Astrocyte (in vitro differentiated cells and primary cell): ENCODE results near the gene PLB1.

Source experiments
- EZH2 ChIP-seq: IDR thresholded peaks from 2 replicates; pipeline ENCODE4 v1.6.1; 2012; ENCODE audit warnings: mild to moderate bottlenecking, low read length, inconsistent platforms; ENCODE audit not compliant: insufficient read depth
- TF ChIP-seq, protein P1 (sequence below): IDR thresholded peaks from 2 replicates; pipeline ENCODE4 v1.5.1; 2011; ENCODE audit warnings: low read depth, mild to moderate bottlenecking, inconsistent platforms, low read length, moderate library complexity; ENCODE audit not compliant: insufficient read depth

DNA sequence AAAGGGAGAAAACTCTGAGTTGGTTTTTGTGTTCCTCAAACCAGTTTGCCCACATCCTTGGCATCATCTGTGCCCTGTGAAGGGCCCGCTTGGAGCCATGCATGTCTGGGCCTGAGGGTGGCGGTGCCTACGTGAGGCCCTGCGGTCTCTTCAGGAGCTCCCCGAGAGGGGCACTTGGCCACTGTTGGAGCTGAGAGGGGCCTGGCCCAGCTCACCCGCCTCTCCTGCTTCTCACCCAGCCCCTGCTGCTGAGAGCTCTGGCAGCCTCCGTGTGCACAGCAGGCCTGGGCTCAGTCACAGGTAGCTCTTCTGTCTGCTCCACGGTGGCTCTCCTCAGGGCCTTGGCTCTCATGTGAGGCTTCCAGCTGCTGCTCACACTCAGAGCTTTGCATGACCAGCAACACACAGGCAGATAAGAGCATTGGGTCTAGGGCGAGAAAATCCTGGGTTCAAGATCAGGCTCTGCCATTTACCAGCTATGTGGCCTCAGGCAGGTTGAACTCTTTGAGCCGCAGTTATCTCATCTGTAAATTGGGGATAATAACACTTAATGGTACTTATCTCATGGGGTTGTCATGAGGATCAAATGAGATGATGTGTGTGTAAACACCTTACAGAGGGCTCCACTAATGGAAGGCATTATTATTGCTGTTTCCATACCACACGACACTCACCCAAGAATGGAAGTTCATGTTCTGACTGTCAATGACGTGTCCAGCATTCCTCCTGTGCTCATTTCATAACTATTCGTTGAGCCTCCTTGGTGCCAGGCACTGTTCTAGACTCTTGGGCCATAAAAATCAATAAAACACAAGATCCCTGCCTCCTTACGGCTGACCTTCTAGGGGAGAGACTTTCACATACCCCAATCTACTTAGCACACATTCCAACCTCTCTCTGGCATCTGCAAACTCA lies 41.6 kb upstream of the PLB1 start:
- TF ChIP-seq, protein P1, sequence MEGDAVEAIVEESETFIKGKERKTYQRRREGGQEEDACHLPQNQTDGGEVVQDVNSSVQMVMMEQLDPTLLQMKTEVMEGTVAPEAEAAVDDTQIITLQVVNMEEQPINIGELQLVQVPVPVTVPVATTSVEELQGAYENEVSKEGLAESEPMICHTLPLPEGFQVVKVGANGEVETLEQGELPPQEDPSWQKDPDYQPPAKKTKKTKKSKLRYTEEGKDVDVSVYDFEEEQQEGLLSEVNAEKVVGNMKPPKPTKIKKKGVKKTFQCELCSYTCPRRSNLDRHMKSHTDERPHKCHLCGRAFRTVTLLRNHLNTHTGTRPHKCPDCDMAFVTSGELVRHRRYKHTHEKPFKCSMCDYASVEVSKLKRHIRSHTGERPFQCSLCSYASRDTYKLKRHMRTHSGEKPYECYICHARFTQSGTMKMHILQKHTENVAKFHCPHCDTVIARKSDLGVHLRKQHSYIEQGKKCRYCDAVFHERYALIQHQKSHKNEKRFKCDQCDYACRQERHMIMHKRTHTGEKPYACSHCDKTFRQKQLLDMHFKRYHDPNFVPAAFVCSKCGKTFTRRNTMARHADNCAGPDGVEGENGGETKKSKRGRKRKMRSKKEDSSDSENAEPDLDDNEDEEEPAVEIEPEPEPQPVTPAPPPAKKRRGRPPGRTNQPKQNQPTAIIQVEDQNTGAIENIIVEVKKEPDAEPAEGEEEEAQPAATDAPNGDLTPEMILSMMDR = no peak
- no peak for TF ChIP-seq EZH2
